ENCODE measurements around the gene BRIP1. TPM values are rescaled to one million over a fixed set of nuclear protein-coding genes. Genes with fewer than 3 reads are reported as not detected.

Gene BRIP1
- total and polyA plus RNA-seq, 3 donors from 2014 or later: 7.5 to 10.6 (median 10.5) TPM

GRCh38 chr17:61848896-61849295 lies 14.4 kb downstream of the BRIP1 start:
- H3K4me3 ChIP-seq: no peak overlapping the region

GRCh38 chr17:61848247-61848646 lies 15.1 kb downstream of the BRIP1 start:
- no peaks in the 10 kb centered on the region for H3K9me3 ChIP-seq
- WGBS, 2 donors: 84 to 91% methylated on average over 2 of the region's 2 CpGs
- H3K4me1 ChIP-seq: no peaks in the 10 kb centered on the region
- no peaks in the 10 kb centered on the region for H3K27me3 ChIP-seq
- no peak for DNase-seq
- no peak overlapping the region for H3K27ac ChIP-seq
- intact Hi-C loops (cut with DNase I; ENCODE audit: low total_unique reads): no loop called here
- no peak overlapping the region for H3K4me3 ChIP-seq
- H3K36me3 ChIP-seq (ENCODE audit: low read depth, missing control alignments): no peaks in the 10 kb centered on the region
- TF ChIP-seq CTCF (IDR thresholded peaks at IDR 0.05) (no peak), POLR2A (IDR thresholded peaks at IDR 0.05) (no peak)

More at GRCh38 chr17:61848896-61849295, 14.4 kb downstream of the BRIP1 start:
- Histone ChIP-seq H3K36me3 (ENCODE audit: low read depth, missing control alignments) (no peaks in the 10 kb centered on the region), H3K27me3 (no peaks in the 10 kb centered on the region), H3K9me3 (no peaks in the 10 kb centered on the region), H3K27ac (no peak overlapping the region), H3K4me1 (no peaks in the 10 kb centered on the region)
- DNase-seq: no peak
- 64 to 85% methylated on average over 2 of the region's 2 CpGs for WGBS, 2 donors
- no peak for TF ChIP-seq POLR2A (IDR thresholded peaks at IDR 0.05)
- no peak for TF ChIP-seq CTCF (IDR thresholded peaks at IDR 0.05)
- intact Hi-C loops (cut with DNase I; ENCODE audit: low total_unique reads): no loop called here

- no peak for DNase-seq
- no peak for TF ChIP-seq CTCF (IDR thresholded peaks at IDR 0.05)
- no peak for TF ChIP-seq POLR2A (IDR thresholded peaks at IDR 0.05)
- no peak overlapping the region for H3K27ac ChIP-seq
- WGBS, 2 donors: 98% methylated on average over 3 of the region's 3 CpGs
- no peaks in the 10 kb centered on the region for H3K27me3 ChIP-seq
- no peak overlapping the region for H3K4me3 ChIP-seq
- intact Hi-C loops (cut with DNase I; ENCODE audit: low total_unique reads): no loop called here
- H3K4me1 ChIP-seq: no peaks in the 10 kb centered on the region
- no peaks in the 10 kb centered on the region for H3K9me3 ChIP-seq
- H3K36me3 ChIP-seq (ENCODE audit: low read depth, missing control alignments): no peaks in the 10 kb centered on the region
These were observed 15.7 kb downstream of the BRIP1 start for GRCh38 chr17:61847659-61848058.

GRCh38 chr17:61846761-61847375 lies 16.5 kb downstream of the BRIP1 start:
- no peaks in the 10 kb centered on the region for H3K27me3 ChIP-seq
- H3K9me3 ChIP-seq: no peaks in the 10 kb centered on the region
- 86 to 89% methylated on average over 3 of the region's 3 CpGs for WGBS, 2 donors
- no peak for DNase-seq
- no peaks in the 10 kb centered on the region for H3K36me3 ChIP-seq (ENCODE audit: low read depth, missing control alignments)
- TF ChIP-seq POLR2A (IDR thresholded peaks at IDR 0.05) (no peak), CTCF (IDR thresholded peaks at IDR 0.05) (no peak)
- H3K4me3 ChIP-seq: no peak overlapping the region
- no peaks in the 10 kb centered on the region for H3K4me1 ChIP-seq
- intact Hi-C loops (cut with DNase I; ENCODE audit: low total_unique reads): no loop called here
- no peak overlapping the region for H3K27ac ChIP-seq

- TF ChIP-seq POLR2A (IDR thresholded peaks at IDR 0.05) (no peak), CTCF (IDR thresholded peaks at IDR 0.05) (no peak)
- H3K27ac ChIP-seq: no peak overlapping the region
- no peaks in the 10 kb centered on the region for H3K9me3 ChIP-seq
- H3K4me1 ChIP-seq: no peaks in the 10 kb centered on the region
- DNase-seq: no peak
- 96% methylated on average over 8 of the region's 8 CpGs for WGBS, 2 donors
- H3K4me3 ChIP-seq: no peak overlapping the region
- no peaks in the 10 kb centered on the region for H3K36me3 ChIP-seq (ENCODE audit: low read depth, missing control alignments)
- intact Hi-C loops (cut with DNase I; ENCODE audit: low total_unique reads): no loop called here
- H3K27me3 ChIP-seq: no peaks in the 10 kb centered on the region
These were observed 17.2 kb downstream of the BRIP1 start for GRCh38 chr17:61846088-61846487.

Data from testis (tissue), 3 donors.